Measurements from ENCODE around the gene DPYSL5.

Gene DPYSL5

DNA sequence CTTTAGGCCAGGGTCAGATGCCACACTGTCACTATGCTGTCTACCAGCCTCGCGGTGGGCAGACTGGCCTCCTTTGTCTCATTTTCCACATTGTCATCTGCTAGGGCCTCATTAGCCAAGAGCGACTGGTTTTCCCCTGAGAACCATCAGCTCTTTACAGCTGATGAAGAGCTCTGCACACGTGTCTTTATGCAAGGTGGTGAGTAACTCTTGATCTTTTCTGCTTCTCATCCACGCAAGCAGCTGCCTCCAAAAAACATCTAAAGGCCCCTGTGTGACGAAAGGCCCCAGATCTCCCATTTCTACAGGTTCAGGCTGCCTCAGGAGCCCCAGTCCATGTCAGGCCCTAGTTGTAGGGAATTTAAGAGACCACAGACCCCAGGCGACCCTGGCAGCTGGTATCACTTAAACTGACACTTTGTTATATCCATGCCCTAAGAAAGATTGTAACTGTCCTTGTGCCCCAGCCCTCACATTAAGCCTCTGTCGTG lies 52.9 kb downstream of the DPYSL5 start:
- ChIA-PET CTCF (no interaction called here), POLR2A (no interaction called here)
- no peak for DNase-seq (ENCODE audit: extremely low spot score)
- TF ChIP-seq NFRKB (IDR thresholded peaks at IDR 0.05), result no peak
- no peak for TF ChIP-seq FOXM1 (IDR thresholded peaks at IDR 0.05; ENCODE audit: borderline replicate concordance)
- TF ChIP-seq LEF1 (IDR thresholded peaks at IDR 0.05; ENCODE audit: borderline replicate concordance), result no peak
- no peak for TF ChIP-seq CTBP1 (IDR thresholded peaks at IDR 0.05; ENCODE audit: borderline replicate concordance)
- TF ChIP-seq PKNOX1 (IDR thresholded peaks at IDR 0.05), result no peak
- TF ChIP-seq ZNF384 (IDR thresholded peaks at IDR 0.05), result no peak
- TF ChIP-seq FOXK2 (IDR thresholded peaks at IDR 0.05), result no peak
- no peak for TF ChIP-seq SP1 (IDR thresholded peaks at IDR 0.05)
- TF ChIP-seq ELF4 (IDR thresholded peaks at IDR 0.05), result no peak
- no peak for TF ChIP-seq FOXA1 (IDR thresholded peaks at IDR 0.05)

- TF ChIP-seq ELF4 (IDR thresholded peaks at IDR 0.05) (no peak), FOXK2 (IDR thresholded peaks at IDR 0.05) (no peak), L3MBTL2 (conservative IDR thresholded peaks at IDR 0.05) (no peak), LEF1 (IDR thresholded peaks at IDR 0.05; ENCODE audit: borderline replicate concordance) (no peak), FOXA1 (IDR thresholded peaks at IDR 0.05) (no peak), SUZ12 (IDR thresholded peaks at IDR 0.05) (no peak), SP1 (IDR thresholded peaks at IDR 0.05) (no peak), FOXM1 (IDR thresholded peaks at IDR 0.05; ENCODE audit: borderline replicate concordance) (no peak), TARDBP (IDR thresholded peaks at IDR 0.05) (no peak), BHLHE40 (IDR thresholded peaks at IDR 0.05; ENCODE audit: borderline replicate concordance) (no peak), NFRKB (IDR thresholded peaks at IDR 0.05) (no peak), ZNF384 (IDR thresholded peaks at IDR 0.05) (no peak), HDGF (IDR thresholded peaks at IDR 0.05; ENCODE audit: borderline replicate concordance) (no peak)
- DNase-seq (ENCODE audit: extremely low spot score), result no peak
- POLR2A ChIA-PET, result no interaction called here
- CTCF ChIA-PET, result no interaction called here
Observed at GRCh38 chr2:26901326-26902183, 53.6 kb downstream of the DPYSL5 start.

DNA sequence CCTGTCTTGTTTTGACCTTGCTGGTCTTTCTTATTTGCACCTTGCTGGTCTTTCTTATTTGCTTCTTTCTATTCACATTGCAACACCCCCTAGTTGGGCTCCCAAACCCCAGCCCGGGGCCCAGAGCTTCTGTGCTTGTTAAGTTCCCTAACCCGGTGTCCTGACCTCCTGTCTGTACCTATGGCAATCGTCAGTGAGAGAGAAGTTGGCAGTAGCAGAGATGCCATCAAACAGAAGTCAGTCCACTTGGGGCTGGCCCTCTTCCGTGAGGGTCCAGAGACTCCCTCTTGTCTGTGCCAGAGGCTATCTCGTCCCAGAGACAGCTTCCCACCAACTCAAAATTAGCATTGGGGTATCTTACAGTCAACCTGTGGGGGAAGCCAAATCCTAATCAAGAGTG lies 55.7 kb downstream of the DPYSL5 start:
- CTCF ChIA-PET, result no interaction called here

DNA sequence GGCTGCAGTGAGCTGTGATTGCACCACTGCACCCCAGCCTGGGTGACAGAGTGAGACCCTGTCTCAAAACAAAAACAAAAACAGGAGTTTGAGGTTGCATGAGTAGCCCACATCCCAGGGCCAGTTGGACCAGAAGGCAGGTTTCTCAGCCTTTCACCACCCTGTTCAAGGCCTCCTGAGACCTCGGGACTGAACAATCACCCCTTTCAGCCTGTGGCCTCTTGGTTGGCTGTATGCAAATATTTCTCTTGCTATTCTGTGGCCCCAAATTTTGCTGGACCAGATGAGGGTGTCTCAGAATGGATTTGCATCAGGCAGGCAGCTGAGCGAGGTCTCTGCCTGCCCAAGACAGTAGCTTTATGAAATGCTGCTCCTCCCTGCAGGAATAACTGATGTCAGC lies 56.9 kb downstream of the DPYSL5 start:
- TF ChIP-seq PKNOX1 (IDR thresholded peaks at IDR 0.05) (no peak), FOXK2 (IDR thresholded peaks at IDR 0.05) (no peak), TARDBP (IDR thresholded peaks at IDR 0.05) (no peak), FOXA1 (IDR thresholded peaks at IDR 0.05) (no peak), LEF1 (IDR thresholded peaks at IDR 0.05; ENCODE audit: borderline replicate concordance) (no peak), BHLHE40 (IDR thresholded peaks at IDR 0.05; ENCODE audit: borderline replicate concordance) (no peak), L3MBTL2 (conservative IDR thresholded peaks at IDR 0.05) (no peak), ELF4 (IDR thresholded peaks at IDR 0.05) (no peak), ARNT (IDR thresholded peaks at IDR 0.05) (no peak), NFRKB (IDR thresholded peaks at IDR 0.05) (no peak), HDGF (IDR thresholded peaks at IDR 0.05; ENCODE audit: borderline replicate concordance) (no peak), ZNF384 (IDR thresholded peaks at IDR 0.05) (no peak)
- DNase-seq (ENCODE audit: extremely low spot score), result no peak
- ChIA-PET POLR2A (no interaction called here), CTCF (no interaction called here)

More for the DNA sequence above, 55.7 kb downstream of the DPYSL5 start:
- no peak for DNase-seq (ENCODE audit: extremely low spot score)
- TF ChIP-seq LEF1 (IDR thresholded peaks at IDR 0.05; ENCODE audit: borderline replicate concordance) (no peak), L3MBTL2 (conservative IDR thresholded peaks at IDR 0.05) (no peak), TARDBP (IDR thresholded peaks at IDR 0.05) (no peak), FOXK2 (IDR thresholded peaks at IDR 0.05) (no peak), PKNOX1 (IDR thresholded peaks at IDR 0.05) (no peak), SP1 (IDR thresholded peaks at IDR 0.05) (no peak), NFRKB (IDR thresholded peaks at IDR 0.05) (no peak), ZNF384 (IDR thresholded peaks at IDR 0.05) (no peak), ARNT (IDR thresholded peaks at IDR 0.05) (no peak), SUZ12 (IDR thresholded peaks at IDR 0.05) (no peak), FOXM1 (IDR thresholded peaks at IDR 0.05; ENCODE audit: borderline replicate concordance) (no peak), ELF4 (IDR thresholded peaks at IDR 0.05) (no peak), CTBP1 (IDR thresholded peaks at IDR 0.05; ENCODE audit: borderline replicate concordance) (no peak), HDGF (IDR thresholded peaks at IDR 0.05; ENCODE audit: borderline replicate concordance) (no peak), BHLHE40 (IDR thresholded peaks at IDR 0.05; ENCODE audit: borderline replicate concordance) (no peak), FOXA1 (IDR thresholded peaks at IDR 0.05) (no peak)
- POLR2A ChIA-PET, result no interaction called here

DNA sequence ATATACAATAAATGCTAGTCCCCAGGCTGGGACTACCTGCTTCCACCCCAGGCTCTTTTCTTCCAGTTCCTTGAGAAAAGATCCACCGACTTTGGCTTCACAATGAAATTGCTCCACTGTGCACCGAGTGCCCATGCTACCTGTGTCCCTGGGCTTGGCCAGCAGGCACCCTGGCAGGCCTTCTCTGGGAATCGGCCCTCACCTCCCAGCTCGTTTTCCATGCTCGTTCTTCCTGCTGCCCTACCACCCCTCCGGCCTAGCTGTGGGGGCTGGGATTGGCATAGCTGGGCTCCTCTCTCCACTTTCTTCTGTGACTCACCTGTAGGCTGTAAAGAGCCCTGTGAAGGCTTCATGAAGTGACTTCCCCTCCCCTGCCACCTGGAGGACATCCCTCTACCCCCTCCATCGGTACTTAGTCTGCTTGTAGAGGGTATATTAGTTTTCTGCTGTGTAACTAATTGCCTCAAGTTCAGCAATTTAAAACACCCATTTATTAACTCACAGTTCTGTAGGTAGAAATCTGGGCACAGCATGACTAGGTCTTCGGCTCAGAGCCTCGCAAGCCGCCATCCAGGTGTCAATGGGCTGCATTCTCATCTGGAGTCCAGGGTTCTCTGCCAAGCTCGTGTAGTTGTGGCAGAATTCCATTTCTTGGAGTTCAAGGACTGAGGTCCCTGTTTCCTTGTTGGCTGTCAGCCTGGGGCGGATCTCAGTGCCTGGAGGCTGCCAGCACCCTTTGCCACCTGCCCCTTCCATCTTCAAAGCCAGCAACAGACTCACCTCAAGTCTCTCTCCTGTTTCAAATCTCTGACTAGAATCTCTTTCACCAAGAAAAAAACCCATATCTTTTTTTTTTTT lies 57.6 kb downstream of the DPYSL5 start:
- DNase-seq (ENCODE audit: extremely low spot score), result no peak
- no peak for TF ChIP-seq ARNT (IDR thresholded peaks at IDR 0.05)
- TF ChIP-seq BHLHE40 (IDR thresholded peaks at IDR 0.05; ENCODE audit: borderline replicate concordance), result no peak
- no peak for TF ChIP-seq SP1 (IDR thresholded peaks at IDR 0.05)
- no peak for TF ChIP-seq L3MBTL2 (conservative IDR thresholded peaks at IDR 0.05)
- no peak for TF ChIP-seq SUZ12 (IDR thresholded peaks at IDR 0.05)
- TF ChIP-seq PKNOX1 (IDR thresholded peaks at IDR 0.05), result no peak
- no peak for TF ChIP-seq ELF4 (IDR thresholded peaks at IDR 0.05)
- TF ChIP-seq HDGF (IDR thresholded peaks at IDR 0.05; ENCODE audit: borderline replicate concordance), result no peak
- no peak for TF ChIP-seq TARDBP (IDR thresholded peaks at IDR 0.05)
- CTCF ChIA-PET, result interaction anchor here (1.0 kb wide), 1 partner anchor 17 kb away, joined by 11 read pairs; no protein-coding TSS in a partner anchor
- POLR2A ChIA-PET, result no interaction called here

Measured in HEK293T (cell line).